H9 (cell line): ENCODE results near the gene C1orf21. TPM values are rescaled to one million over a fixed set of nuclear protein-coding genes. Genes with fewer than 3 reads are reported as not detected.

Experiments used
- DNase-seq: peaks from one replicate; pipeline ENCODE4 v3.0.0-alpha.2; 2017
- H2AFZ ChIP-seq: one replicate; pipeline ENCODE4 v1.6.1; 2013; ENCODE audit warnings: mild to moderate bottlenecking, low read length, control low read depth, moderate library complexity
- H2AK5ac ChIP-seq: 2 replicates; pipeline ENCODE4 v1.6.1; 2013; ENCODE audit warnings: low read length, control low read depth, mixed read lengths; ENCODE audit not compliant: insufficient read length
- H2BK120ac ChIP-seq: one replicate; pipeline ENCODE4 v1.6.1; 2013; ENCODE audit warnings: low read depth, mild to moderate bottlenecking, low read length, control low read depth, inconsistent platforms; ENCODE audit not compliant: poor library complexity, severe bottlenecking
- H2BK12ac ChIP-seq: 2 replicates; pipeline ENCODE4 v1.6.1; 2013; ENCODE audit warnings: low read length, control low read depth, mixed read lengths, low read depth; ENCODE audit not compliant: insufficient read length
- H2BK15ac ChIP-seq: 2 replicates; pipeline ENCODE4 v1.6.1; 2013; ENCODE audit warnings: low read depth, low read length, control low read depth
- H2BK20ac ChIP-seq: one replicate; pipeline ENCODE4 v1.6.1; 2013; ENCODE audit warnings: low read depth, mild to moderate bottlenecking, low read length, control low read depth, inconsistent platforms; ENCODE audit not compliant: poor library complexity, severe bottlenecking
- H2BK5ac ChIP-seq: 2 replicates; pipeline ENCODE4 v1.6.1; 2013; ENCODE audit warnings: low read length, control low read depth, mixed read lengths; ENCODE audit not compliant: insufficient read length
- H3K14ac ChIP-seq: 2 replicates; pipeline ENCODE4 v1.6.1; 2013; ENCODE audit warnings: low read length, control low read depth; ENCODE audit not compliant: insufficient read depth
- H3K18ac ChIP-seq: 2 replicates; pipeline ENCODE4 v1.6.1; 2013; ENCODE audit warnings: low read depth, mild to moderate bottlenecking, mixed read lengths, low read length, control low read depth; ENCODE audit not compliant: insufficient read length
- H3K23ac ChIP-seq: 2 replicates; pipeline ENCODE4 v1.6.1; 2013; ENCODE audit warnings: low read length, control low read depth, mixed read lengths, low read depth; ENCODE audit not compliant: insufficient read length
- H3K23me2 ChIP-seq: 2 replicates; pipeline ENCODE4 v1.6.1; 2013; ENCODE audit warnings: low read depth, mild to moderate bottlenecking, mixed read lengths, low read length, control low read depth; ENCODE audit not compliant: insufficient read length, poor library complexity, severe bottlenecking
- H3K27ac ChIP-seq: 2 replicates; pipeline ENCODE4 v1.5.1; 2013; ENCODE audit warnings: low read length, control low read depth, mixed read lengths, low read depth; ENCODE audit not compliant: insufficient read length
- H3K27me3 ChIP-seq: 2 replicates; pipeline ENCODE4 v1.6.1; 2013; ENCODE audit warnings: low read length, control low read depth, inconsistent platforms; ENCODE audit not compliant: insufficient read depth
- H3K4ac ChIP-seq: 2 replicates; pipeline ENCODE4 v1.6.1; 2013; ENCODE audit warnings: low read depth, mild to moderate bottlenecking, control low read depth, inconsistent platforms, low read length, moderate library complexity
- H3K4me1 ChIP-seq: 2 replicates; pipeline ENCODE4 v1.6.1; 2013; ENCODE audit warnings: low read length, control low read depth, inconsistent platforms; ENCODE audit not compliant: insufficient read depth
- H3K4me2 ChIP-seq: 2 replicates; pipeline ENCODE4 v1.6.1; 2013; ENCODE audit warnings: low read length, control low read depth, mixed read lengths; ENCODE audit not compliant: insufficient read length, insufficient read depth
- H3K56ac ChIP-seq: 2 replicates; pipeline ENCODE4 v1.6.1; 2013; ENCODE audit warnings: low read depth, mild to moderate bottlenecking, mixed read lengths, low read length, control low read depth; ENCODE audit not compliant: insufficient read length
- H3K79me1 ChIP-seq: 2 replicates; pipeline ENCODE4 v1.6.1; 2013; ENCODE audit warnings: low read depth, mild to moderate bottlenecking, moderate library complexity, low read length, control low read depth, inconsistent platforms; ENCODE audit not compliant: insufficient read depth, poor library complexity, severe bottlenecking
- H3K79me2 ChIP-seq: 2 replicates; pipeline ENCODE4 v1.6.1; 2013; ENCODE audit warnings: low read length, control low read depth, inconsistent platforms; ENCODE audit not compliant: insufficient read depth
- H3K9ac ChIP-seq: 2 replicates; pipeline ENCODE4 v1.6.1; 2013; ENCODE audit warnings: low read length, control low read depth, mixed read lengths; ENCODE audit not compliant: insufficient read length; ENCODE audit errors: extremely low read depth
- H3K9me3 ChIP-seq: one replicate; pipeline ENCODE4 v1.6.1; 2013; ENCODE audit warnings: low read depth, low read length, inconsistent platforms; ENCODE audit not compliant: control insufficient read depth
- H3T11ph ChIP-seq: one replicate; pipeline ENCODE4 v1.6.1; 2013; ENCODE audit warnings: mild to moderate bottlenecking, low read length, control low read depth, inconsistent platforms
- H4K20me1 ChIP-seq: one replicate; pipeline ENCODE4 v1.6.1; 2013; ENCODE audit not compliant: control insufficient read depth, insufficient read length, insufficient read depth
- H4K5ac ChIP-seq: 2 replicates; pipeline ENCODE4 v1.6.1; 2013; ENCODE audit warnings: low read depth, mild to moderate bottlenecking, mixed read lengths, low read length, control low read depth; ENCODE audit not compliant: insufficient read length
- H4K8ac ChIP-seq: replicated peaks from 2 replicates; pipeline ENCODE4 v1.6.1; 2013; ENCODE audit warnings: low read length, control low read depth, mixed read lengths, low read depth; ENCODE audit not compliant: insufficient read length
- H4K91ac ChIP-seq: 2 replicates; pipeline ENCODE4 v1.6.1; 2013; ENCODE audit warnings: low read depth, mild to moderate bottlenecking, moderate library complexity, mixed read lengths, low read length, control low read depth; ENCODE audit not compliant: insufficient read length
- H3K27ac Mint-ChIP-seq, 3 experiments: 2 replicates in 2 of 3; 3 replicates in 1 of 3; pipeline ENCODE4 v1.8.0; 2020 to 2021; ENCODE audit warnings: mixed read lengths in 3 of 3, mild to moderate bottlenecking in 1 of 3, moderate library complexity in 1 of 3
- H3K27me3 Mint-ChIP-seq: 2 replicates; pipeline ENCODE4 v1.8.0; 2021; ENCODE audit warnings: low read depth, mild to moderate bottlenecking, moderate library complexity, mixed read lengths
- H3K36me3 Mint-ChIP-seq, 3 experiments: 2 replicates in 2 of 3; 3 replicates in 1 of 3; pipeline ENCODE4 v1.8.0; 2020 to 2021; ENCODE audit warnings: low read depth in 3 of 3, mixed read lengths in 3 of 3; ENCODE audit not compliant: insufficient read depth in 1 of 3
- H3K4me1 Mint-ChIP-seq, 2 experiments: 2 replicates each; pipeline ENCODE4 v1.8.0; 2020; ENCODE audit warnings: mixed read lengths in 2 of 2
- H3K4me3 Mint-ChIP-seq, 2 experiments: 2 replicates in 1 of 2; 3 replicates in 1 of 2; pipeline ENCODE4 v1.8.0; 2020 to 2021; ENCODE audit warnings: mild to moderate bottlenecking in 2 of 2, mixed read lengths in 2 of 2, moderate library complexity in 1 of 2
- H3K9me3 Mint-ChIP-seq, 2 experiments: 2 replicates in 1 of 2; 3 replicates in 1 of 2; pipeline ENCODE4 v1.8.0; 2020; ENCODE audit warnings: mild to moderate bottlenecking in 2 of 2, mixed read lengths in 2 of 2, moderate library complexity in 1 of 2
- CTCF ChIP-seq: fragments of 200-600 bp; sonication (generic); conservative IDR thresholded peaks from 3 replicates; pipeline ENCODE4 v1.8.0; 2021; ENCODE audit warnings: antibody characterized with exemption, mild to moderate bottlenecking
- WGBS: extraction: QIAGEN DNeasy Blood & Tissue Kit; methylation state at CpG from one replicate; pipeline ENCODE4 v1.1.7; 2013; ENCODE audit warnings: missing lambda C conversion rate, low lambda C conversion rate, mixed read lengths; ENCODE audit not compliant: insufficient read length; ENCODE audit errors: extremely low coverage; 5-methylcytosine and 5-hydroxymethylcytosine counted together
- total RNA-seq: library from RNA; stranded (reverse); gene quantifications from 2 replicates; pipeline ENCODE4 v1.2.1, GENCODE V29; 2021

The C1orf21 gene
- total RNA-seq, 1 experiment from 2014 or later = 36.0 TPM

GRCh38 chr1:184395937-184396480, 9.2 kb downstream of the C1orf21 start:
- H4K5ac ChIP-seq = no peak overlapping the region
- H4K8ac ChIP-seq = no peak overlapping the region
- no peak overlapping the region for H3K14ac ChIP-seq
- H3T11ph ChIP-seq = no peak overlapping the region
- no CpG with 5 or more reads among the region's 2 CpGs for WGBS
- H3K23me2 ChIP-seq = no peaks in the 10 kb centered on the region
- H3K9ac ChIP-seq = no peak overlapping the region
- 0 out of 7 replicates have a peak, but pooled peaks cover 0 to 2% (median 0%) of the 10 kb centered on the region in 3 experiments for H3K36me3 Mint-ChIP-seq
- H2BK20ac ChIP-seq = no peak overlapping the region
- no peak overlapping the region for H2BK120ac ChIP-seq
- H3K27ac Mint-ChIP-seq = peak overlapping the region in 1 of 3 experiments; percentile 0; a peak in 2 of 7 replicates
- no peak for DNase-seq
- H3K79me1 ChIP-seq = peaks cover 2% of the 10 kb centered on the region
- H3K23ac ChIP-seq = no peak overlapping the region
- no peak overlapping the region for H3K56ac ChIP-seq
- no peaks in the 10 kb centered on the region for H3K9me3 ChIP-seq
- no peak overlapping the region for H2BK5ac ChIP-seq
- H3K4me2 ChIP-seq = no peak overlapping the region
- H2BK12ac ChIP-seq = no peak overlapping the region
- H4K91ac ChIP-seq = no peak overlapping the region
- no peak overlapping the region for H2AK5ac ChIP-seq
- H3K79me2 ChIP-seq = peaks cover 2% of the 10 kb centered on the region; the same call in 1 of the 2 replicates
- H2AFZ ChIP-seq = no peak overlapping the region
- 0 out of 2 replicates have a peak, but pooled peaks cover 1% of the 10 kb centered on the region for H3K27me3 Mint-ChIP-seq
- no peak overlapping the region for H2BK15ac ChIP-seq
- TF ChIP-seq CTCF = no peak
- H3K4ac ChIP-seq = no peak overlapping the region
- H3K18ac ChIP-seq = no peak overlapping the region
- H3K27me3 ChIP-seq = no peaks in the 10 kb centered on the region
- no peak overlapping the region for H3K27ac ChIP-seq
- no peaks in the 10 kb centered on the region for H4K20me1 ChIP-seq
- no peaks in the 10 kb centered on the region for H3K4me1 ChIP-seq
- H3K9me3 Mint-ChIP-seq = no peaks in the 10 kb centered on the region
- H3K4me3 Mint-ChIP-seq = no peak overlapping the region
- H3K4me1 Mint-ChIP-seq = peaks cover 38 to 76% of the 10 kb centered on the region in 2 experiments
